Activated naive CD8-positive, alpha-beta T cell treated with anti-CD3 and anti-CD28 coated beads, Interleukin-2, amount 10 ng/mL, durations not matched to agents 7 days and 5 days (primary cell): Measurements from ENCODE around the gene PMF1. TPM values are rescaled to one million over a fixed set of nuclear protein-coding genes. Genes with fewer than 3 reads are reported as not detected.

Experiments
- ATAC-seq: fragments of 150-1000 bp; cut with Tn5 transposase; one replicate; pipeline ENCODE4 v1.10.0; 2021; ENCODE audit warnings: low read depth, moderate library complexity
- POLR2A ChIA-PET: fragments of 350-600 bp; sonication (Branson Sonifier 250); formaldehyde crosslinking; loops from one replicate; lab custom pipeline; 2021; ENCODE audit warnings: antibody characterized with exemption; lab: Charles Lee
- DNase-seq: peaks from one replicate; pipeline ENCODE4 v3.0.0; 2021
- H3K27ac Mint-ChIP-seq: one replicate; pipeline ENCODE4 v1.8.0; 2022; ENCODE audit warnings: mild to moderate bottlenecking, mixed read lengths
- H3K27me3 Mint-ChIP-seq: one replicate; pipeline ENCODE4 v1.8.0; 2022; ENCODE audit warnings: mild to moderate bottlenecking, moderate library complexity, mixed read lengths
- H3K36me3 Mint-ChIP-seq: one replicate; pipeline ENCODE4 v1.8.0; 2021; ENCODE audit warnings: mild to moderate bottlenecking, mixed read lengths
- H3K4me1 Mint-ChIP-seq: one replicate; pipeline ENCODE4 v1.8.0; 2021; ENCODE audit warnings: mixed read lengths
- H3K4me3 Mint-ChIP-seq: one replicate; pipeline ENCODE4 v1.8.0; 2022; ENCODE audit warnings: mild to moderate bottlenecking, moderate library complexity, mixed read lengths
- H3K9me3 Mint-ChIP-seq: one replicate; pipeline ENCODE4 v1.8.0; 2021; ENCODE audit warnings: mixed read lengths
- total RNA-seq, 2 experiments: library from RNA; stranded (reverse); gene quantifications; one replicate each; pipeline ENCODE4 v1.2.3, GENCODE V29; 2021

PMF1 gene
- total RNA-seq, 2 experiments from 2014 or later = 66.2 to 71.2 TPM

DNA sequence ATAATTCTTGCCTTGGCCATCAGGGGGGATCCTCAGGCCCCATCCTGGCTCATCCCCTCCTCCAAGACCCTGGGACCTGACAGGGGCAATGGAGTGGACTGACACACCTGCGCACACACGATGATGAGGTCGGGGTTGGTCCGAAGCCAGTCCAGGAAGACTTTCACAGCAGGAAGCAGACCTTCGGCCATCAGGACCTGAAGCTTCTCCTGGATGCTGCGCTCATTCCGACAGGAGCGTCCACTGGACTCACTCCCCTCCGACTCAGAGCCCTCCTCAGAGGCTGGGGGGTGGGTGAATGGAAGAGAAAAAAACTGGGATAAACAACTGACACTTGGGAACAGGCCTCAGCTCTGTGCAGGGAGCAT lies 50.5 kb downstream of the PMF1 start:
- Mint-ChIP-seq H3K27ac (no peak overlapping the region), H3K27me3 (no peaks in the 10 kb centered on the region), H3K9me3 (no peaks in the 10 kb centered on the region), H3K4me3 (no peak overlapping the region), H3K36me3 (peaks cover 44% of the 10 kb centered on the region), H3K4me1 (peaks cover 1% of the 10 kb centered on the region)
- no peak for ATAC-seq
- POLR2A ChIA-PET = interaction anchor here (0.6 to 1.7 kb wide), 3 partner anchors 19 to 74 kb away, joined by 4 to 9 read pairs (median 5); partner anchors contain the start of gene SMG5
- DNase-seq = no peak

DNA sequence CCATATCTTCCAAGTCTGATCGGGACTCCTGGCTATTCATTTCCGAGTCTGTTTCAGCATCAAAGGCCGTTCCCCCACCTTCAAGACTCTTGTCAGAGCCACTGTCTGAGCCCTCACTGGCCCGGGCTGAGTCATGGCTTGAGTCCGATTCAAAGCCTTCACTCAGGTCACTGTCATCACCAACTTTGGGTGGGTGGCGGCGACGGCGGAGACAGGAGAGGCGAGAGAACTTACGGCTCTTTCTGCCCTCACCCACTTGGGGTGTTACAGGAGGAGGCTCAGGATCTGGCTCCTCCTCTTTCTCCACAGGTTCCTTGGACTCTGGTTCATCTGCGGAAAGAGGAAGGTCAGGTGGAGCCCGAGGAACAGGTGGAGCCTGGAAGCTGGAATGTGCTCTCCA lies 53.2 kb downstream of the PMF1 start:
- H3K36me3 Mint-ChIP-seq = peaks cover 40% of the 10 kb centered on the region
- no peaks in the 10 kb centered on the region for H3K27me3 Mint-ChIP-seq
- no peaks in the 10 kb centered on the region for H3K9me3 Mint-ChIP-seq
- POLR2A ChIA-PET = no interaction called here
- H3K4me3 Mint-ChIP-seq = no peak overlapping the region
- H3K4me1 Mint-ChIP-seq = peaks cover 1% of the 10 kb centered on the region
- DNase-seq = no peak
- ATAC-seq = no peak
- H3K27ac Mint-ChIP-seq = no peak overlapping the region

DNA sequence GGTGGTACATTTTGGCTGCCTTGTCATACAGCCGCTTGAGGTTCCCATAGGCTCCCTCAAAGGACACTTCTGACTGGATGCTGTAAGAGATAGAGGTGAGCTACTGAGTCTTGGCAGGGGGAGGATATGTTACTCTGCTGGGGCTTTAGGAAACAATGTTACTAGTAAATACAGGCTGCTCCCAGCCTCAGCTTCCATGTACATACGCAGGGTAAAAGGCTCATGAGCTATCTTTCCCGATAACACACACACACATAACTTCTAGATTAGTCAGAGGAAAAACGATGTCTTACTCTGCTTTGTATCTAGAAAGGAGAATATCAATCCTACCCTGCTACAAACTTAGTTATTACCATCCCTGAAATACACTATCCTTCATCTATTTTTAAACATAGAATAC lies 55.5 kb downstream of the PMF1 start:
- H3K4me3 Mint-ChIP-seq = no peak overlapping the region
- DNase-seq (no peak), ATAC-seq (no peak)
- H3K27me3 Mint-ChIP-seq = no peaks in the 10 kb centered on the region
- POLR2A ChIA-PET = interaction anchor here (1.2 kb wide), 1 partner anchor 14 kb away, joined by 3 read pairs; the partner anchor contains the start of gene SMG5
- peaks cover 51% of the 10 kb centered on the region for H3K36me3 Mint-ChIP-seq
- H3K9me3 Mint-ChIP-seq = no peaks in the 10 kb centered on the region
- peaks cover 1% of the 10 kb centered on the region for H3K4me1 Mint-ChIP-seq
- no peak overlapping the region for H3K27ac Mint-ChIP-seq

- Mint-ChIP-seq H3K4me3 (no peak overlapping the region), H3K36me3 (peaks cover 49% of the 10 kb centered on the region), H3K27ac (no peak overlapping the region), H3K27me3 (no peaks in the 10 kb centered on the region), H3K9me3 (no peaks in the 10 kb centered on the region), H3K4me1 (peaks cover 3% of the 10 kb centered on the region)
- POLR2A ChIA-PET = interaction anchor here (3.9 kb wide), 1 partner anchor 12 kb away, joined by 24 read pairs; the partner anchor contains the start of genes SMG5 and TMEM79
- DNase-seq = no peak
- no peak for ATAC-seq
These were observed 57.5 kb downstream of the PMF1 start for GRCh38 chr1:156270314-156270713.

- Mint-ChIP-seq H3K27me3 (no peaks in the 10 kb centered on the region), H3K4me3 (no peak overlapping the region), H3K36me3 (peaks cover 36% of the 10 kb centered on the region), H3K4me1 (peaks cover 20% of the 10 kb centered on the region), H3K27ac (no peak overlapping the region), H3K9me3 (no peaks in the 10 kb centered on the region)
- POLR2A ChIA-PET = interaction anchor here (1.0 kb wide), 1 partner anchor 129 kb away, joined by 3 read pairs; no protein-coding TSS in a partner anchor
- ATAC-seq (no peak), DNase-seq (no peak)
These were observed 63.7 kb downstream of the PMF1 start for GRCh38 chr1:156276532-156276931.

- POLR2A ChIA-PET = interaction anchor here (1.0 kb wide), 1 partner anchor 130 kb away, joined by 3 read pairs; no protein-coding TSS in a partner anchor
These were observed 64.2 kb downstream of the PMF1 start for GRCh38 chr1:156276966-156277381.

GRCh38 chr1:156279837-156280236 lies 67.0 kb downstream of the PMF1 start:
- ATAC-seq = no peak
- H3K4me1 Mint-ChIP-seq = peaks cover 29% of the 10 kb centered on the region
- no peaks in the 10 kb centered on the region for H3K27me3 Mint-ChIP-seq
- H3K27ac Mint-ChIP-seq = no peak overlapping the region
- POLR2A ChIA-PET = interaction anchor here (1.4 kb wide), 1 partner anchor 34 kb away, joined by 4 read pairs; no protein-coding TSS in a partner anchor
- no peak for DNase-seq
- H3K4me3 Mint-ChIP-seq = peak overlapping the region; percentile 2
- H3K9me3 Mint-ChIP-seq = no peaks in the 10 kb centered on the region
- peaks cover 16% of the 10 kb centered on the region for H3K36me3 Mint-ChIP-seq

More at GRCh38 chr1:156276966-156277381, 64.2 kb downstream of the PMF1 start:
- Mint-ChIP-seq H3K4me1 (peaks cover 22% of the 10 kb centered on the region), H3K36me3 (peaks cover 32% of the 10 kb centered on the region), H3K4me3 (no peak overlapping the region), H3K27ac (no peak overlapping the region), H3K27me3 (no peaks in the 10 kb centered on the region), H3K9me3 (no peaks in the 10 kb centered on the region)
- DNase-seq (no peak), ATAC-seq (no peak)

- Mint-ChIP-seq H3K27me3 (no peaks in the 10 kb centered on the region), H3K36me3 (peaks cover 17% of the 10 kb centered on the region), H3K4me1 (peaks cover 29% of the 10 kb centered on the region), H3K4me3 (peak overlapping the region; percentile 94), H3K9me3 (no peaks in the 10 kb centered on the region), H3K27ac (peak overlapping the region; percentile 95)
- ATAC-seq = peak; percentile 31
- POLR2A ChIA-PET = interaction anchor here (0.5 to 4.2 kb wide), 7 partner anchors 9 to 134 kb away, joined by 3 to 24 read pairs (median 8); partner anchors contain the start of genes PMF1 and SEMA4A
- DNase-seq = peak; percentile 49
These were observed 68.5 kb downstream of the PMF1 start for GRCh38 chr1:156281281-156281680.

DNA sequence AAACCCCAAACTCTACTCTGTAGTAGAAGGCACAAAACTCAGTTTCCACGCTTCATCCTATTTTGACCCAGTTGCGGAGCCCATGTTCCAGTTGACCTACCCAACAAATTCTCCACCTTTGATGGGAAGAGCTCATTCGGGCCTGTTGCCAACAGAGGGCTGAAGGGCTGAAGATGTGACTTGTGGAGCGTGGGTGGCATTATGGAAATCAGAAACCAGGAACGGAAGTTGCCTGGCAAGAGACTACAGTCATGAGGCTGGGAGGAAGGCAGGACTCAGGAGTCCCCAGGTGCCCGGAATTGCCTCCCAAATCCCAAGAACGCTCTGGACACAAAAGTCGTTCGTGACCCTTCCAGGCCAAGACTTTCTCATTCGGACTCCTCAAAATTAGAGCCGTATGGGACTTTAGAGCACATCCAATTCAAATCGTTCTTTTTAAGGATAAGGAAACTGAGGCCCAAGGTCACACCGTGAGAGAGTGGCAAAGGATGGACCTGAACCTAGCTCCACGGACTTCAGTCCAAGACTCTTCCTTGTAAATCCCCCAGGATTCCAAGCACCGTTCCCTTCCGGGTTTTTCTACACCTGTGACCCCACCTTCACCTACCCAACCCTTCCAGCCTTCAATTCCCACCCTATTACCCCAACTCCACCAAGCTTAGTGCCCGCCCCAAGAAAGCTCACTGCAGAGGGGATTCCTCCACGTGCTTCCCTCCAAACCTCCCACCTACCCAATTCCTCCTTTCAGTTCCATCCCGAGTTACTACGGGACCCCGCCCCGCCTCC lies 69.1 kb downstream of the PMF1 start:
- Mint-ChIP-seq H3K4me1 (peaks cover 29% of the 10 kb centered on the region), H3K4me3 (peak overlapping the region; percentile 94), H3K36me3 (peaks cover 16% of the 10 kb centered on the region)

GRCh38 chr1:156282479-156283222 lies 69.8 kb downstream of the PMF1 start, which contains the start of gene SMG5:
Gene SMG5 (minus strand): TSS chr1:156282825. CDS start chr1:156282680, 145 bp downstream.
- Mint-ChIP-seq H3K4me3 (peak within 1 kb of the TSS; percentile 94), H3K9me3 (no peaks in the 10 kb centered on the region), H3K27ac (peak within 1 kb of the TSS; percentile 95), H3K36me3 (peaks cover 12% of the 10 kb centered on the region), H3K27me3 (no peaks in the 10 kb centered on the region), H3K4me1 (peaks cover 27% of the 10 kb centered on the region)
- ATAC-seq = peak; percentile 91
- POLR2A ChIA-PET = interaction anchor here (0.6 to 4.2 kb wide), 26 partner anchors 8 to 447 kb away, joined by 3 to 24 read pairs (median 4); partner anchors contain the start of genes GLMP, KHDC4, PMF1 and SEMA4A
- peak; percentile 95 for DNase-seq

More for the DNA sequence above, 69.1 kb downstream of the PMF1 start:
- no peak for ATAC-seq
- H3K27me3 Mint-ChIP-seq = no peaks in the 10 kb centered on the region
- H3K27ac Mint-ChIP-seq = peak overlapping the region; percentile 95
- H3K9me3 Mint-ChIP-seq = no peaks in the 10 kb centered on the region
- DNase-seq = no peak
- POLR2A ChIA-PET = interaction anchor here (0.5 to 4.2 kb wide), 27 partner anchors 9 to 448 kb away, joined by 3 to 24 read pairs (median 4); partner anchors contain the start of genes GLMP, KHDC4, PMF1 and SEMA4A

- Mint-ChIP-seq H3K27ac (peak overlapping the region; percentile 95), H3K4me1 (peaks cover 27% of the 10 kb centered on the region), H3K36me3 (peaks cover 6% of the 10 kb centered on the region), H3K4me3 (peak overlapping the region; percentile 94), H3K27me3 (no peaks in the 10 kb centered on the region), H3K9me3 (no peaks in the 10 kb centered on the region)
- POLR2A ChIA-PET = interaction anchor here (1.1 to 4.2 kb wide), 14 partner anchors 11 to 136 kb away, joined by 3 to 24 read pairs (median 7); partner anchors contain the start of genes GLMP, PMF1 and SLC25A44
- ATAC-seq (no peak), DNase-seq (no peak)
These were observed 70.7 kb downstream of the PMF1 start for GRCh38 chr1:156283521-156283920.

DNA sequence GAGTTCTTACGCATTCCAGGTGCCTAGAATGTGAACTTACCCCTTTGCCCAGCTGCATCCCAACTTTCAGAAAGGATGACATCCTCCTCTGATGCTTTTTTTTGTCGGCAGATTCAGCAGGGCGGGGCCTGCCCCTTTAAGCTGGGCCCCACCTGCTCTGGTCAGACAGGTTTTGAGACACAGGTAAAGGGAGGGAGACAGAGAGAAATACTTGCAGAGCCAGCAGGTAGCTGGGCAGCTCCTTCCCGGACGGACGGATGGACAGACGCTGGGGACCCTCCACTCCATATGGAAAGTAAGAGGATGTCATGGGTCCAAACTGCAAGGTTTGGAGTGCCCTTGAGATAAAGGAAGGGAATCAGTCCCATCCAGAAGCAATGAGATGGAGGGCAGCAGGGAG lies 71.3 kb downstream of the PMF1 start, which contains the start of gene TMEM79:
Gene TMEM79, plus strand, starts transcription at position 214 of the 400 bp plus-strand sequence. CDS start 902 bp downstream, outside the sequence.
- peaks cover 9% of the 10 kb centered on the region for H3K36me3 Mint-ChIP-seq
- DNase-seq (no peak), ATAC-seq (no peak)
- H3K4me3 Mint-ChIP-seq = peak within 1 kb of the TSS; percentile 94
- POLR2A ChIA-PET = interaction anchor here (1.1 to 4.2 kb wide), 4 partner anchors 10 to 71 kb away, joined by 3 to 24 read pairs (median 20); partner anchors contain the start of genes GLMP and PMF1
- H3K9me3 Mint-ChIP-seq = no peaks in the 10 kb centered on the region
- peak within 1 kb of the TSS; percentile 95 for H3K27ac Mint-ChIP-seq
- H3K27me3 Mint-ChIP-seq = no peaks in the 10 kb centered on the region
- peaks cover 27% of the 10 kb centered on the region for H3K4me1 Mint-ChIP-seq
